Smooth muscle cell (in vitro differentiated cells): ENCODE data around the gene ELOVL2. TPM values are rescaled to one million over a fixed set of nuclear protein-coding genes. Genes with fewer than 3 reads are reported as not detected.

Experiments used
- DNase-seq: peaks from one replicate; lab custom pipeline; 2025; ENCODE audit not compliant: unreplicated experiment; lab: John Stamatoyannopoulos, UW
- H2AFZ ChIP-seq: fragments of 200-600 bp; sonication (generic); 2 replicates; pipeline ENCODE4 v1.6.0; 2016; ENCODE audit warnings: antibody characterized with exemption, low read depth, mild to moderate bottlenecking
- H3F3A ChIP-seq: fragments of 200-600 bp; sonication (generic); 2 replicates; pipeline ENCODE4 v1.6.0; 2017; ENCODE audit warnings: antibody characterized with exemption, low read depth
- H3K27ac ChIP-seq: fragments of 200-600 bp; sonication (generic); 2 replicates; pipeline ENCODE4 v1.5.1; 2016; ENCODE audit warnings: low read depth, mild to moderate bottlenecking
- H3K27me3 ChIP-seq: fragments of 200-600 bp; sonication (generic); 2 replicates; pipeline ENCODE4 v1.6.1; 2016; ENCODE audit warnings: low read depth, mild to moderate bottlenecking
- H3K36me3 ChIP-seq: fragments of 200-600 bp; sonication (generic); 2 replicates; pipeline ENCODE4 v1.5.1; 2016; ENCODE audit warnings: low read depth
- H3K4me1 ChIP-seq: fragments of 200-600 bp; sonication (generic); 2 replicates; pipeline ENCODE4 v1.5.1; 2016; ENCODE audit warnings: low read depth
- H3K4me2 ChIP-seq: fragments of 200-600 bp; sonication (generic); 2 replicates; pipeline ENCODE4 v1.6.0; 2016; ENCODE audit warnings: mild to moderate bottlenecking
- H3K4me3 ChIP-seq: fragments of 200-600 bp; sonication (generic); 2 replicates; pipeline ENCODE4 v1.5.1; 2016; ENCODE audit warnings: mild to moderate bottlenecking
- H3K79me2 ChIP-seq: fragments of 200-600 bp; sonication (generic); 2 replicates; pipeline ENCODE4 v1.6.0; 2016; ENCODE audit warnings: low read depth, mild to moderate bottlenecking
- H3K9ac ChIP-seq: fragments of 200-600 bp; sonication (generic); 2 replicates; pipeline ENCODE4 v1.6.0; 2016; ENCODE audit warnings: low read depth
- H3K9me3 ChIP-seq: fragments of 200-600 bp; sonication (generic); replicated peaks from 2 replicates; pipeline ENCODE4 v1.5.1; 2016; ENCODE audit warnings: low read depth
- H4K20me1 ChIP-seq: fragments of 200-600 bp; sonication (generic); 2 replicates; pipeline ENCODE4 v1.6.0; 2016; ENCODE audit warnings: low read depth
- CTCF ChIP-seq: fragments of 200-600 bp; sonication (generic); IDR thresholded peaks from 2 replicates; pipeline ENCODE4 v1.5.1; 2017; ENCODE audit warnings: borderline replicate concordance, mild to moderate bottlenecking, antibody characterized with exemption; ENCODE audit not compliant: insufficient read depth, poor library complexity, severe bottlenecking
- WGBS: methylation state at CpG from one replicate; pipeline ENCODE4 v1.1.7; 2016; ENCODE audit warnings: low lambda C conversion rate; 5-methylcytosine and 5-hydroxymethylcytosine counted together
- polyA plus RNA-seq: library from polyadenylated mRNA; unstranded; fragments of >200 nt; fragmentation: Nextera tagmentation; extraction: Ambion mirVana; gene quantifications from 2 replicates; pipeline ENCODE4 v1.2.1, GENCODE V29; 2016
- total RNA-seq: library from RNA; depleted of rRNA; stranded (reverse); fragments of >200 nt; gene quantifications from 2 replicates; pipeline ENCODE4 v1.2.3, GENCODE V29; 2014

The ELOVL2 gene
- total and polyA plus RNA-seq, 2 experiments from 2014 or later = 15.9 to 28.9 TPM

DNA sequence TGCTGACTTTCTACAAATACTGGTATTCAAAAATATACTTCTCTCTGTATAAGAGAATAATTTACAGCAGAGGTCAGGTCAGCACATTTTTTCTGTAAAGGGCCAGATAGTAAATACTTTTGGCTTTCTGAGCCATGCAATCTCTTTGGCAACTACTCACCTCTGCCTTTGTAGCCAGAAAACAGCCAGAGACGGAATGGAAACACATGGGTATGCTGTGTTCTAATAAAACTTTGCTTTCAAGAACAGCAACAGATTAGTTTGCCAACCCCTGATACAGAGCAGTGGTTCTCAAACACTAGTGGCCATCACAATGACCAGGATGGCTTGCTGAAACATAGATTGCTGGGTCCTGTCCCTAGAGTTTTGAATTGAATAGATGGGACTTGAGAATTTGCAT, 111.0 kb downstream of the ELOVL2 start:
- no peaks in the 10 kb centered on the region for H3K36me3 ChIP-seq
- no peak overlapping the region for H3K4me3 ChIP-seq
- no peak for TF ChIP-seq CTCF
- no peaks in the 10 kb centered on the region for H4K20me1 ChIP-seq
- no peaks in the 10 kb centered on the region for H3F3A ChIP-seq
- no peak overlapping the region for H3K27ac ChIP-seq
- WGBS = 81% methylated on average over 1 of the region's 1 CpG
- no peaks in the 10 kb centered on the region for H3K4me1 ChIP-seq
- no peaks in the 10 kb centered on the region for H3K9me3 ChIP-seq
- H3K4me2 ChIP-seq = no peak overlapping the region
- H3K27me3 ChIP-seq = no peaks in the 10 kb centered on the region
- H2AFZ ChIP-seq = no peak overlapping the region
- no peak for DNase-seq
- no peaks in the 10 kb centered on the region for H3K79me2 ChIP-seq
- H3K9ac ChIP-seq = no peak overlapping the region

Other genes with a start within 250 kb of the ELOVL2 start
- gene MAK, start 205.8 kb downstream of the ELOVL2 start, total RNA-seq = not detected in 2 replicates
- 0.07 and 0.14 TPM in 2 replicates for gene MAK, start 205.8 kb downstream of the ELOVL2 start, polyA plus RNA-seq
- gene GCM2, start 162.3 kb downstream of the ELOVL2 start, total RNA-seq = not detected in 2 replicates
- gene GCM2, start 162.3 kb downstream of the ELOVL2 start, polyA plus RNA-seq = 0.13 TPM in 1 of 2 replicates, not detected in the other
- 2.8 and 6.4 TPM in 2 replicates for gene SYCP2L, start 157.3 kb downstream of the ELOVL2 start, total RNA-seq
- 0.74 and 0.86 TPM in 2 replicates for gene SYCP2L, start 157.3 kb downstream of the ELOVL2 start, polyA plus RNA-seq
- 17.7 and 23.9 TPM in 2 replicates for gene SMIM13, start 49.5 kb upstream of the ELOVL2 start, total RNA-seq
- 9.8 and 11.6 TPM in 2 replicates for gene SMIM13, start 49.5 kb upstream of the ELOVL2 start, polyA plus RNA-seq
- gene ERVFRD-1, start 67.4 kb upstream of the ELOVL2 start, total RNA-seq = 0.09 TPM in 1 of 2 replicates, not detected in the other
- gene ERVFRD-1, start 67.4 kb upstream of the ELOVL2 start, polyA plus RNA-seq = 0.38 TPM in 1 of 2 replicates, not detected in the other
- 127 and 139 TPM in 2 replicates for gene NEDD9, start 188.4 kb upstream of the ELOVL2 start, total RNA-seq
- 75.2 and 85.6 TPM in 2 replicates for gene NEDD9, start 188.4 kb upstream of the ELOVL2 start, polyA plus RNA-seq